Activated CD8-positive, alpha-beta T cell treated with anti-CD3 and anti-CD28 coated beads for 36 hours (primary cell): ENCODE measurements around the gene ZNF445. TPM values are rescaled to one million over a fixed set of nuclear protein-coding genes. Genes with fewer than 3 reads are reported as not detected.

Experiments
- ATAC-seq: fragments of 200-7000 bp; cut with Tn5 transposase; one replicate; pipeline ENCODE4 v1.10.0; 2021; ENCODE audit warnings: mild to moderate bottlenecking, moderate library complexity
- CTCF ChIA-PET: fragments of 350-600 bp; sonication (Branson Sonifier 250); formaldehyde crosslinking; loops from one replicate; lab custom pipeline; 2021; ENCODE audit warnings: antibody characterized with exemption; lab: Charles Lee
- POLR2A ChIA-PET: fragments of 350-600 bp; sonication (Branson Sonifier 250); formaldehyde crosslinking; loops from one replicate; lab custom pipeline; 2021; ENCODE audit warnings: antibody characterized with exemption; lab: Charles Lee
- DNase-seq: peaks from one replicate; pipeline ENCODE4 v3.0.0-alpha.2; 2020
- H3K27ac Mint-ChIP-seq: one replicate; pipeline ENCODE4 v1.8.0; 2021; ENCODE audit warnings: mild to moderate bottlenecking, mixed read lengths
- H3K27me3 Mint-ChIP-seq: one replicate; pipeline ENCODE4 v1.8.0; 2021; ENCODE audit warnings: mixed read lengths
- H3K36me3 Mint-ChIP-seq: one replicate; pipeline ENCODE4 v1.8.0; 2021; ENCODE audit warnings: low read depth, mixed read lengths
- H3K4me1 Mint-ChIP-seq: one replicate; pipeline ENCODE4 v1.8.0; 2021; ENCODE audit warnings: low read depth, mixed read lengths
- H3K4me3 Mint-ChIP-seq: one replicate; pipeline ENCODE4 v1.8.0; 2021; ENCODE audit warnings: mild to moderate bottlenecking, moderate library complexity, mixed read lengths
- H3K9me3 Mint-ChIP-seq: one replicate; pipeline ENCODE4 v1.8.0; 2021; ENCODE audit warnings: mixed read lengths
- intact Hi-C: fragments of 100-400 bp; cut with micrococcal nuclease; formaldehyde crosslinking; loops from one replicate; pipeline ENCODE4 v1.10.0; 2022
- total RNA-seq, 2 experiments: library from RNA; stranded (reverse); gene quantifications; one replicate each; pipeline ENCODE4 v1.2.3, GENCODE V29; 2021
- TF ChIP-seq, protein P1 (sequence below): fragments of 200-600 bp; IDR thresholded peaks from one replicate; pipeline ENCODE4 v1.8.0; 2022; ENCODE audit warnings: antibody characterized with exemption, mild to moderate bottlenecking

Gene ZNF445
- total RNA-seq, 2 experiments from 2014 or later: 16.3 to 18.4 TPM

DNA sequence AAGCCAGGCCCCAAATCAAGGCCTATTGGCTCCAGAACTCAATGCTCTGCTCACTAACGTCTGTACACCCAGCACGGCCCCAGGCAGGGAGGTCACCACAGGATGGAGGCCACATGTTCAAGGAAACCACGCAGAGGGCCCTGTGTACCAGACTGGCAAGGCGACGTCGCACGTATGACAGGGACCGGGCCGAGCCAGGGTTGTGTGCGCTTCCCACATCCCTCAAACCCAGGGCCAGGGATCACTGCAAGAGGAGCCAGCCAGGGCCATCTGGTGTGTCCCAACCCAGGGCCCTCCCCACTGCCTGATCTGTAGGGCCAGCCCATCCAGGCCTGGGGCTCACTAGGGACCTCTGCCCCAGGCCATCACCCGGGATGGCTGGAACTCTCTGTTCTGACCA is 62.0 kb downstream of the ZNF445 start:
- no peaks in the 10 kb centered on the region for H3K9me3 Mint-ChIP-seq
- H3K36me3 Mint-ChIP-seq: no peaks in the 10 kb centered on the region
- no peak for DNase-seq
- intact Hi-C loops: no loop called here
- H3K4me3 Mint-ChIP-seq: no peak overlapping the region
- no peaks in the 10 kb centered on the region for H3K27me3 Mint-ChIP-seq
- CTCF ChIA-PET: no interaction called here
- H3K27ac Mint-ChIP-seq: no peak overlapping the region
- POLR2A ChIA-PET: no interaction called here
- ATAC-seq: no peak
- H3K4me1 Mint-ChIP-seq: no peaks in the 10 kb centered on the region
- TF ChIP-seq, protein P1, sequence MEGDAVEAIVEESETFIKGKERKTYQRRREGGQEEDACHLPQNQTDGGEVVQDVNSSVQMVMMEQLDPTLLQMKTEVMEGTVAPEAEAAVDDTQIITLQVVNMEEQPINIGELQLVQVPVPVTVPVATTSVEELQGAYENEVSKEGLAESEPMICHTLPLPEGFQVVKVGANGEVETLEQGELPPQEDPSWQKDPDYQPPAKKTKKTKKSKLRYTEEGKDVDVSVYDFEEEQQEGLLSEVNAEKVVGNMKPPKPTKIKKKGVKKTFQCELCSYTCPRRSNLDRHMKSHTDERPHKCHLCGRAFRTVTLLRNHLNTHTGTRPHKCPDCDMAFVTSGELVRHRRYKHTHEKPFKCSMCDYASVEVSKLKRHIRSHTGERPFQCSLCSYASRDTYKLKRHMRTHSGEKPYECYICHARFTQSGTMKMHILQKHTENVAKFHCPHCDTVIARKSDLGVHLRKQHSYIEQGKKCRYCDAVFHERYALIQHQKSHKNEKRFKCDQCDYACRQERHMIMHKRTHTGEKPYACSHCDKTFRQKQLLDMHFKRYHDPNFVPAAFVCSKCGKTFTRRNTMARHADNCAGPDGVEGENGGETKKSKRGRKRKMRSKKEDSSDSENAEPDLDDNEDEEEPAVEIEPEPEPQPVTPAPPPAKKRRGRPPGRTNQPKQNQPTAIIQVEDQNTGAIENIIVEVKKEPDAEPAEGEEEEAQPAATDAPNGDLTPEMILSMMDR: no peak

DNA sequence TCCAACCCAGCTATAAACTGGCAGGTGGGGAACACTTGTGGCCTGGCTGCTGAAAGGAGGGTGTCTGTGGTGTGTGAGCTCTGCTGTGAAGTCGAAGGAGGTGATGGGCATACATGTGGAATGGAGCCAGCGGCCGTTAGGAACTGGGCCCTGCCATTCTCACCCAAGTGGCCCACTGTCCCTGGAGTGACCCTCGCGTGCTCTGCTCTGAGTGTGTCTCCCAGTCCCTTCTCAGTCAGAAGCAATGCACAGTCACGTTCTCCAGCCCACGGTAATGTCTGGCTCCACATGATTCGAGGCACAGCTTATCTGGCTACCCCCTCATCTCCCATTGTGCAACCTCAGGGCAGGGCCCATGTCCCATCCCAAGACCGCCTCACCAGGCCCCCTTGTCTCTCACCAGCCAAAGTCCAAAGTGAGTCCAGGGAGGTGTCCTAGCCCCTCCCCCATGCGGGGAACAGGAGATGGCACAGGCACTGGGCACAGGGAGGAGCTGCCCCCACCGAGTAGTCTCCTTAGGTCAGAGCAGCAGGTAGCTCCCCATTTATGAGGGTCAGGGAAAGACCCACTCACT is 62.9 kb downstream of the ZNF445 start:
- no peak overlapping the region for H3K27ac Mint-ChIP-seq
- H3K27me3 Mint-ChIP-seq: no peaks in the 10 kb centered on the region
- H3K4me1 Mint-ChIP-seq: no peaks in the 10 kb centered on the region
- H3K9me3 Mint-ChIP-seq: no peaks in the 10 kb centered on the region
- H3K36me3 Mint-ChIP-seq: no peaks in the 10 kb centered on the region
- TF ChIP-seq, protein P1: no peak
- DNase-seq (no peak), ATAC-seq (no peak)
- intact Hi-C loops: no loop called here
- ChIA-PET CTCF (no interaction called here), POLR2A (no interaction called here)
- H3K4me3 Mint-ChIP-seq: no peak overlapping the region

DNA sequence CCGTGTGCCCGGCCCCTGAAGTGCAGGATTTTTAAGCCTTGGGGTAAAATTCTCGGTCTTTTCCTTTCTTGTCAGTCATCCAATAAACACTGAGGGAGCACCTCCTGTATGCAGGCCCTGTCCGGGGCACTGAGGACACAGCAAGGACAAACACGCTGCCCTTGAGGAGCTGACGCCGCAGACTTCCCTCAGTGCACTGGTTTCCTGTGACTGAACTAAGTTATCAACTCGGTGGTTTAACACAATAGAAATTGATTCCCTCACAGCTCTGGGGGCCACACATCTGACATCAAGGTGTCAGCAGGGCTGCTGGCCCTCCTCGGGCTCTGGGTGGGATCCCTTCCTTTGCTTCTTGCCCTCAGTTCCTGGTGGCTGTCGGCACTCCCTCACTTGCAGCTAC is 65.1 kb downstream of the ZNF445 start:
- Mint-ChIP-seq H3K4me1 (no peaks in the 10 kb centered on the region), H3K4me3 (no peak overlapping the region), H3K27me3 (no peaks in the 10 kb centered on the region), H3K36me3 (no peaks in the 10 kb centered on the region), H3K27ac (no peak overlapping the region), H3K9me3 (no peaks in the 10 kb centered on the region)
- TF ChIP-seq, protein P1: no peak
- intact Hi-C loops: no loop called here
- ChIA-PET POLR2A (no interaction called here), CTCF (no interaction called here)
- DNase-seq: no peak
- no peak for ATAC-seq

DNA sequence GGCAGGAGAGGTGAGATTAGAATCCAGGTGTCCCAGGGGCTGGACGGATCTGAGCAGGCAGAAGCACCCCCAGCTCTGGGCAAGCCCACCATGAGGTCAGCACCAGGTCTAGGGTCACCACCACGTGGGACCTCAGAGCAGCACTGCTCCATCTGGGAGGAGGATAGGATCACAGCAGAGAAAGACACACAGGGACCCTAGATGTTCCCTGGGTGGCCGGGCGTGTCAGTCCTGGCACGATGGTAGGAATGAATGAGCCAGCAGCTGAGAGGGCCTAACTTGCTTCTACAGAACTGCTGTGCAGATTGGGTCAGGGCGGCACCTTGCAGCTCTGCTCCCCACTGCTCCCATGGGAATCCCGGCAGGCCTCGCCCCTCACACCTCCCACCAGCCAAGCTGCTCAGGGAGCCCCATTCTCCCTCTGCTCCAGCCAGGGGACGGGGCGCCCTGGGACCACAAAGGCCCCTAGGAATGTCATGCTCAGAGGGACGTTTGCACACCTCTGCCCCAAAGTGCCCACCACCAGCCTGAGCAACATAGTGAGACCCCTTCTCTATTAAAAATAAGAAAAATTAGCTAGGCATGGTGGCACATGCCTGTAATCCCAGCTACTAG is 66.3 kb downstream of the ZNF445 start:
- H3K36me3 Mint-ChIP-seq: no peaks in the 10 kb centered on the region
- H3K4me1 Mint-ChIP-seq: no peaks in the 10 kb centered on the region
- no peaks in the 10 kb centered on the region for H3K9me3 Mint-ChIP-seq
- intact Hi-C loops: no loop called here
- TF ChIP-seq, protein P1: no peak
- CTCF ChIA-PET: no interaction called here
- POLR2A ChIA-PET: no interaction called here
- H3K27ac Mint-ChIP-seq: no peak overlapping the region
- H3K27me3 Mint-ChIP-seq: no peaks in the 10 kb centered on the region
- H3K4me3 Mint-ChIP-seq: no peak overlapping the region
- ATAC-seq (no peak), DNase-seq (no peak)

DNA sequence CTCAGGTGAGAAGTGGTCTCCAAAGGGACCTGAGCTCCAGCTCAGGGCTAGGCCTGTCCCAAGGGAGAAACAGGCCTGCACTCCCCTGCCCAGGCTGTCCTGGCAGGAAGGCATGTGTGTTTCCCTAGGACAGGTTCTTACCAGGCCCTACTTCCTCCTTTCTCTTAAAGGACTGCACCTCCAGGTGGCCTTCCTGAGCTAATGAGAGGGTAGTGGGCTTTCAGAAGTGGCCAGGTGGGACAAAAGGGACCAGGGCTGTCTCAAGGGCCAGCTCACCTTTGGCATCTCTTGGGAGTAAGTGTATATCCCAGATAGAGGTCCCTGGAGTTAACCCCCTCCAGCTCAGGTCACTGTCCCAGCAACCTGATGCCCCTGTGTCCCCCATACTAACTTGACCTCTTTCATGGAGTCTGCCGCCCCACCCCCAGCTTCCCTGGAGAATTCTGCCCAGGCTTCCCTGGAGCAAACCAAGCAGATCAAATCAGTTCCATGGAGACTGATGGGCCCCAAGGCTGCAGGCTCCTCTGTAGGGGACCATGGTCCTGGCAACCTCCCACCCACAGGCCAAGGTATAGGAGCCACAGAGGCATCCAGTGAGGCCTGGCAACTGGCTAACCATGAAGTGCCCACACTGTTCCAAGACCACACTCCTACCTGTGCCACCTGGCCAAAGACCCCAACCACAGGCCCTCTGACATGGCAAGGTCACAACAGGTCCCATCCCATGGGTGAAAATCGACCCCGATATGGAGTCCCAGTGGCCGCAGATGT is 67.6 kb downstream of the ZNF445 start:
- Mint-ChIP-seq H3K36me3 (no peaks in the 10 kb centered on the region), H3K4me1 (no peaks in the 10 kb centered on the region), H3K27ac (no peak overlapping the region), H3K27me3 (no peaks in the 10 kb centered on the region), H3K9me3 (no peaks in the 10 kb centered on the region), H3K4me3 (no peak overlapping the region)
- ATAC-seq (no peak), DNase-seq (no peak)
- ChIA-PET POLR2A (no interaction called here), CTCF (no interaction called here)
- TF ChIP-seq, protein P1: no peak
- intact Hi-C loops: no loop called here
